Stimulated activated CD8-positive, alpha-beta memory T cell treated with anti-CD3 and anti-CD28 coated beads, Interleukin-15, amount 100 ng/mL, for 48 hours (primary cell): ENCODE measurements around the gene GALNT17.

Experiments used
- DNase-seq, 2 donors: peaks; one replicate each; pipeline ENCODE4 v3.0.0-alpha.2; 2020; ENCODE audit warnings: low read depth in 2 of 2

Gene GALNT17

DNA sequence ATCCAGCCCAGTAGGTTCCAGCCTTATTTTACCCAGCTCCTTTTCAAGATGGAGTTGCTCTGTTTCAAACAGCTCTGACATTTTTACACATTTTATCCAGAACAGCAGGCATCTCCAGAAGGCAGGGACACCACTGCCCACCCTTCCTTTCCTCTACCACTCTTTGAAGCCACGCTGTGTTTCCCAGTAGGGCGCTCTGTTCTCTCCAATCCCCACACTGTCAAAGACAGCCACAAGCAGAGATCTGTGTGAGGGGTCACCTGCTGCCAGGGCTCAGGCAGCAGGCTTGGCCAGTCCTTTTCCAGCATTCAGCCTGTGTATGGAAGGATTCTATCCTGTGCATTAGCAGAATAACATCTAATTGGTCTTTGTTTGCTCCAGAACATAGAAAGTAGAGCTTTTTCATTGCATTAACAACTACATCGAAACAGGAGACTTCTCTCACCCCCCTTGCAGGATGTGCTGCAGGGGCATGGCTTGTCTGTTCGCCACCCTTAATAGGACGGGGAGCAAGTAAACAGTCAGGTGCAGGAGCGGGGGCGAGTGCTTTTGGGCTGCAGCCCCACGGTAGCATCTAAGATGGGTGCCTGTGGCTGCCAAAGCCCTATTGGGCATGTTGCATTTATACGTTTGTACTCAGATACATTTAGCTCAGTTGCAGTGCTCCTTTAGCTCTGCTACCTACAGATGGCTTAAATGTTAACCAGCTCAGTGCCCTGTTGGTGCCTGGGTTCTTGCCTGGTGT lies 326.1 kb downstream of the GALNT17 start:
- DNase-seq: no peak

DNA sequence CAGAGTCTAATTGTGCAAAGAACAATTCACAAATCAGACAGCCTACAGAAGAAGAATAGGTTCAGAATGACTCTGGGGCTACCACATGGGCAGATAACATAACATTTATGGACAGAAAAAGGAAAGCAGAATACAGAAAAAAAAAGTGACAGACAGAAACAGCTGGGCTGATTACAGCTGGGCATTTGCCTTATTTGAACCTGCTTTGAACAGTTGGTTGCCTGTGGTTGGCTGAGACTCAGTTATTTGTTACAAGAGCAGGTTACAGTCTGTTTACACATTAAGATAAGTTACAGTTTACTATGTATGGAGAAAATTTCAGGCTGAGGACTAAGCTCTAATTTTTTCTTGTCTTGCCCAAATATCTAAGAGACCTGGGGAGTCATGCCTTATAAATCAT lies 327.2 kb downstream of the GALNT17 start:
- no peak for DNase-seq

DNA sequence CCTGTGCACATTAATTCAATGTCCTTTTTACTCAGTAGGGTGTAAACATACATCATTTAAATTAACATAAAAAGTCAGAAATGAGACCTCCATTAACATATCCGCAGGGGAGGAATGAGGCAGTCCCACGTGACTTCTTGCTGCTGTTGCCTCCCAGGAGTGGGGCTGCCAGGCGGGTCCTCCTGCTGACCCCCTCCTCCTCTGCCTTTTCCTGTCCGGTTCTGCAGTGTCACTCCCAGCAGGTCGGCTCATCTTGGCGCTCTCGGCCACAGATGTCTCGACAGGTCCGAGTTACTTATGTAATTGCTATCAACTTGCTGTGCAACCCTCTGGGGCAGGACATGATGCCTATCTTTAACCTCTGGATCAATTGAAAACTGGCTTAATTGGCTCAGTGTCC lies 329.6 kb downstream of the GALNT17 start:
- no peak for DNase-seq

DNA sequence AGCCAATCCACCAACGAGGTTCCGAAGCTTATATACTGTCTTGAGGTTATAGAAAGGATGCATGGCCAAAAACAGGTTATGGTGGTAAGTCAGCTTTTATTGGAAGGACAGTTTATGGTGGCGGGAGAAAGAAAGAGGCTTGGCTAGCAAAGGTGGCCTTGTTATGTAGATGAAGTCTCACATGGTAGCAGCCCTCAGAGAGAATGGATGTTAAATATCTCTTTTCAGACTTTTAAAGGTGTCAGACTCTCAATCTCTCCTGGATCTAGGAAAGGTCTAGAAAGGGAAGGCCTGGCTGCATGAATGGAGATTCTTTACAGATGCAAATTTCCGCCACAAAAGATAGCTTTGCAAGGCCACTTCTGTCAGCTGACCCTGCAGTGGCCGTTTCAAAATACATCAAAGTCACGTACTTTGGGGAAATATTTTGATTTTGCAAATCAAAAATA lies 333.8 kb downstream of the GALNT17 start:
- no peak for DNase-seq

DNA sequence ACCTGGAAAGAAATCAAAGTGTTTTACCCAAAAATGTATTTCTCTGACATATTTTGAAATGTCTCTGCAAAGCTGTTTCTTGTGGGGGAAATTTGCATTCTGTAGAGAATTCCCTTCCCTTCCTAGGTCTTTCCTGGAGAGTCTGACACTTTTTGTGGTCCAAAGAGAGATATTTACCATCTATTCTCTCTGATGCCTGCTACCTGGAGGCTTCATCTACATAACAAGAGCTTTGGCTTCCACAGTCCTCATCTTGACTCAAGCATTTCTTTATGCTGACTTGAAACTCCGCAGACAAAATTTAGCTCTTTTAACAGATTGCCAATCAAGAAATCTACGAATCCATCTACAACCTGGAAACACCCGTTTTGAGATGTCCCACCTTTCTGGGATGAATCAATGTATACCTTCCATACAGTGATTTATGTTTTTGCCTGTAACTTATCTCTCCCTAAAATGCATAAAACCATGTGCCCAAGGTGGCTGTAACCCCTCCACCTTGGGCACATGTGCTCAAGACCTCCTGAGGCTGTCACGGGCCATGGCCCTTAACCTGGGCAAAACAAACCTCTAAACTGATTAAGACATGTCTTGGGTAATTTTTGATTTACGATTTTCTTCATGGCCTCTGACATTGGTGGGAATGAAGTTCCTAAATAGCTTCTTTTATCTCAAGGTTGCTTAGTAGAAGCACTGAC lies 334.7 kb downstream of the GALNT17 start:
- no peak for DNase-seq

DNA sequence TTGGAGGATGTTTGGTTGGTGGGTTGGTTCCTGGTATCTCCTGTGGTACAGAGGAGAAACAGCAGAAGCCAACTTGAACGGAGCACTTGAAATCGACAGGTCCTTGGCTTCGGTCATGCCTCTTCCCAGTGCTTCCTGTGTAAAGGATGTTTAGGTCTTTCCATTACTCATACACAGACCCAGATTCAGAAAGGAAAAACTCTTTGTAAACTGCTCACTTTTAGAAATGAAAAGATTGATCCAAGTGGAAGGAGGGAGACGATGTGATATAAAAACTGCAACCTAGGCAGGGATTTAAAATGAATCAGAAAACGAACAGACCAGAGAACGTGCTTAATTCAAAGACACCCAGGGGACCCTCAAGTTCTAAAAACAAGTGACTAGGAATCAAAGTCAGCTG lies 338.4 kb downstream of the GALNT17 start:
- DNase-seq: no peak

DNA sequence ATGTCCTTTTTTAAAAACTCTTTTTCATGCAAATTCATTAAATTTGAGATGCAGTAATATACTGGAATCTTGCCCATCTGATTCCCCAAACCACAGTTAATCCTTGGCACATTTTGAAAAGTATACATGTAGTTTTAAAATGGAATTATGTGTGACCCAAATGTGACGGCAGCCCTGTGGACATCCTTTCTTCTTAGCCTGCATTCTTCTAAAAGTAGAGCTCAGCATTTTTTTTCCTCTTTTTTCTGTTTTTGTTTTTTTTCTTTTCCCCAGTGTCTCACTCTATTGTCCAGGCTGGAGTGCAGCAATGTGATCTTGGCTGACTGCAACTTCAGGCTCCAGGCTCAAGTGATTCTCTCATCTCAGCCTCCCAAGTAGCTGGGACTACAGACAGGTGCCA lies 338.9 kb downstream of the GALNT17 start:
- no peak for DNase-seq

DNA sequence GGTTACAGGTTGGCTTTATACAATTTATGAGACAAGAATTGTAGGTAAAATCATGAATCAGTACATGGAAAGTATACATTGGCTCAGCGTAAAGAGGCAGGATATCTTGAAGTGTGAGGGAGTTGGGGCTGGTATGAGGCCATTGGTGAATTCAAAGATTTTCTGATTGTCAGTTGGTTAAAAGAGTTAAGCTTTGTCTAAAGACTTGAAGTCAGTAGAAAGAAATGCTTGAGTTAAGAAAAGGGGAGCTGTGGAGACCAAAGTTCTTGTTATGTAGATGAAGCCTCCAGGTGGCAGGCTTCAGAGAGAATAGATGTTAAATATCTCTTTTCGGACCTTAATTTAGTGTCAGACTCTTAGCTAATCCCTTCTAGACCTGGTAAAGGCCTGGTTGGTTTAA lies 341.0 kb downstream of the GALNT17 start:
- no peak for DNase-seq

DNA sequence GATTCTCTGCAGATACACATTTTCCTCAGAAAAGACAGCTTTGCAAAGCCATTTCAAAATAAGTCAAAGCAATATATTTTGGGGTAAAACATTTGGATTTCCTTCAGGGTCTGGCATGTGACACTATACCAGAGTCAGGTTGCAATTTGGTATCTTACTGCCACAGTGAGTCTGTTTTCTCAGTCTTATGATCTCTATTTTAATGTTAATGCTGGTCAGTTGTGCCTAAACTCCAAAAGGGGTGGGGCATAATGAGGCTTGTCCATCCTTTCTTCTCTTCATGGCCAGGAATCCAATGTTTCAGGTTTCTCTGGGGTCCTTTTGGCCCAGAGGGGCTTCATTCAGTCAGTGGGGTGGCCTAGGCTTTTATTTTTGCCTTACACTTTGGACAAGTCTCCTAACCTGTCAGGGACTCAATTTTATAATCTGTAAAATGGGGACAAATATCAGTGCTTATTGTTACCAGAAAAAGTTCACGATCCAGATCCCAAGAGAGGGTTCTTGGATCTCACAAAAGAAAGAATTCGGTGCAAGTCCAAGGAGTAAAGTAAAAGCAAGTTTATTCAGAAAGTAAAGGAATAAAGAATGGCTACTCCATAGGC lies 341.5 kb downstream of the GALNT17 start:
- no peak for DNase-seq

DNA sequence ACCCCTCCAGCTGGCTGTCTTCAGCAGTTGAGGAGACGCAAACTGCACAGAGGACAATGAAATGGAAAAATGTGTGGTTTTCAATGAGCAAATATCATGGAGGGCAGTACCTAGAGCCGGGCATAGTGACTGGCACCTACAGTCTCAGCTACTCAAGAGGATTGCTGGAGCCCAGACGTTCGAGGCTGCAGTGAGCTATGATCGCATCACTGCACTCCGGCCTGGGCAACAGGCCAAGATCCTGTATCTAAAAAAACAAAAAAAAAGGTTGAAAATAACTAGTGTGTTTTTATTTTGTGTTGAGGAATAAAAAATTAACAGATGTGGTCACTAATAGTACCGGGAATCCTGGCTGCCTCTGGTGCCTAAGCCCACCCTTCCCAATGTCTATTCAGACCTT lies 345.5 kb downstream of the GALNT17 start:
- no peak for DNase-seq

DNA sequence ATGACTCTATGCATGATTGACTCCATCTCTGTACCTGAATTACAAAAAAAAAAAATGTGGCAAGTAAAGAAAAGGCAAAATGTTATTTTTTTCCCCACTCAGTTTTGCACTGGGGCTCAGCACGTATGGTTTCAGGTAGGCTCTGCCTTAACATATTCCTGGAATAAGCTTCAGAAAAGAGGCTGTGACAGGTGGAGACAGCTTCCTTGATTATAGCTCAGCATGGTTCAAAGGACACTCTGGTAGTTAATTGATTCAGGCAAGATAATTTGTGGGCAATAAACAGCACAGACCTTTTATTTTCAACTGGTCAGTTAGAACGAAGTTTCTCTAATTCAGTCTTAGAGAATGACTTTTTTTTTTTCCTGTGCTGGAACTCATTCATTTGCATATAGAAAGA lies 347.3 kb downstream of the GALNT17 start:
- DNase-seq: no peak

DNA sequence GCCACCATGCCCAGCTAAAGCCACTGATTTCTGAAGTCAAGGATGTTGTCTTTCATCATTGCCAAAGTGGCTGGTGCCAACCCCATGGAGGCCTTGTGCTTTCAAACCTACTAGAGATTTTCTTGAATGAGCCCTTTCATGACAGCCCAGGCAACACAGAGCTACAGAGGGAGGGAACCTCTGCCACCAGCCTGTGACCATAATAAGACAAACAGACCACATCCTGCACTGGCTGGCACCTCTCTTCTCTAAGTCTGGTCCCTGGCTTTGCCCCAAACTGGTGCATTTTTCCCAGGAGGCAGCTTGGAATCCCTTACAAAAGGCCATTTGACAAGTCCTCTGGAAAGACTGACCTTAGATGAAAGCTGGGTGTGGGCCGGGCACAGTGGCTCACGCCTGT lies 348.8 kb downstream of the GALNT17 start:
- no peak for DNase-seq

DNA sequence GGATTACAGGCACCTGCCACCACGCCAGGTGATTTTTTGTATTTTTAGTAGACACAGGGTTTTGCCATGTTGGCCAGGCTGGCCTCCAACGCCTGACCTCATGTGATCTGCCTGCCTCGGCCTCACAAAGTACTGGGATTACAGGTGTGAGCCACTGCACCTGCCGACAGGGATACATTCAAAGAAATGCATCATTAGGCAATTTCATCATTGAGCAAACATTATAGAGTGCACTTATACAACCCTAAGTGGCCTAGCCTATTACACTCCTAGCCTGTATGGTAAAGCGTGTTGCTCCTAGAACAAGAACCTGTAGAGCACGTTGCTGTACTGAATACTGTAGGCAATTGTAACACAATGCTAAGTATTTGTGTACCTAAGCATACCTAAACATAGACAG lies 350.3 kb downstream of the GALNT17 start:
- DNase-seq: no peak

DNA sequence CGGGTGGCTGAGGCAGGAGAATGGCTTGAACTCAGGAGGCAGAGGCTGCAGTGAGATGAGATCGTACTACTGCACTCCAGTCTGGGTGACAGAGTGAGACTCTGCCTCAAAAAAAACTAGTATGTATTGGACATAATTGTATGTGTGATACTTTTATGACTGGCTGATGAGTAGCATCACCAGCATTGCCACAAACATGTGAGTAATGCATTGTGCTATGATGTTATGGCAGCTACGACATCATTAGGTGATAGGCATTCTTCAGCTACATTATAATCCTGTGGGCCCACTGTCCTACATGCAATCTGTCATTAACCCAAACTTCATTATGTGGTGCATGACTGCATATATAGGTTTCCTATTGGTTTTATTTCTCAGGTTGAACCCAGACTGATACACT lies 352.4 kb downstream of the GALNT17 start:
- no peak for DNase-seq

DNA sequence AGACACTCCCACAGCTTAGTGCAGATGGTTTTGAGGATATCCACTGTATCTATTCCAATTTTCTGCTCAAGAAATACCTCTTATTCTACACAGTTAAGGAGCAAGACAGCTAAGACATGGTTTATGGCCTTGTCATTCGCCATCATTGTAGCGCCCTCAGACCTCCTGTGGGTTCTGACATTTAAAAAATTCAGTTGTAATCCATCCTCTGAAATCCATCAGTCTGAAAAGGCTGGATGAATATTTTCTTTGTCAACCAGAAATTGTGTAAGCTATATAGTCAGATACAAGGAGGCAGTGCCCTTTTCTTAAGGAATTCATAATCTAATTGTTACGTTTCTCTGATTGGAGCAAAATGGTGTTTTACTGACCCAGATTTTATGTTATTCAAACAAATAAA lies 353.6 kb downstream of the GALNT17 start:
- DNase-seq: no peak

DNA sequence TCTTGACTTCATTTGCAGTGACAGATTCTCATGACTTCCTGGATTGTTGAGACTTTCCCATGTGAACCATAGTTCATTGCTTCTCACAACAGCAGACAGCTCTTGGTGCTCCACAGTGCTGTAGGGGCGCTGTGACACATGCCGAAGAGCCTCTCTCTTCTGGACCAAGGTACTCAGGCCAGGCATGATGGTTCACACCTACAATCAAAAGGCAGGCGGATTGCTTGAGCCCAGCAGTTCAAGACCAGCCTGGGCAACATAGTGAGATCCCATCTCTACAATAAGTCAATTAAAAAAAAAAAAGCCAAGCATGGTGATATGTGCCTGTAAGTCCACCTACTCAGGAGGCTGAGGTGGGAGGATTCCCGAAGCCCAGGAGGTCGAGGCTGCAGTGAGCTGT lies 354.5 kb downstream of the GALNT17 start:
- no peak for DNase-seq

DNA sequence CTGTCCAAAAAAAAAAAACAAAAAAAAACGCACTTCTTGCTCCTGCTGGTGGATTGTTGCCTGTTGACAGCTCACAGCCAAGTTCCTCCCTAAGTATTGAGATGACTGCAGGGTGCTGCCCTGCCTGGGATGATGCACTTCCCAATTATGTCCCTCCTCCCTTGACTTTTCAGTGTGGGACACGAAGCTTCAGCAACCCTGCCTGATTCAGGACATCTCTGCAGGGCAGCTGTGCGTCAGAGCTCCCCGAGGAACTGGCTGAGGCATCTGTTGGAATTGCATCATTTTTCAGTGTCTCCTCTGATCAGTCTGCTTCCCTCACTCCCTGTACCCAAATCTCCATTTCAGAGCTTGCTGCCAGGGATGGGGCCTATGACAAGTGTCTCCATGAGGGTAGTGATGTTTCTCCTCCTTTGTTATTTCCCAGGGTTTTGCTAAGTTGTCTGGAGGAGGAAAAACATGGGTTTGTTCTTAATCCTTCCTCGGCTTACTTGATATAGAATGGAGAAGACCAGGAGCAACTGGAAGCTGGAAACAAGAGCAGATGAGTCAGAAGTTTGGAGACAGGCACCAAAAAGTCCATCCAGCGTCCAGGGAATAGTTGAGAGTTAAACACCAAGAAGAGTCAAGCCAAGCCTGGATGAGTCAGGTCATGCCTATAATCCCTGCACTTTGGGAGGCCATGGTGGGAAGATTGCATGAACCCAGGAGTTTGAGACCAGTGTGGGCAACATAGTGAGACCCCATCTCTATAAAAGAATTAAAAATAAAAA lies 355.1 kb downstream of the GALNT17 start:
- no peak for DNase-seq

DNA sequence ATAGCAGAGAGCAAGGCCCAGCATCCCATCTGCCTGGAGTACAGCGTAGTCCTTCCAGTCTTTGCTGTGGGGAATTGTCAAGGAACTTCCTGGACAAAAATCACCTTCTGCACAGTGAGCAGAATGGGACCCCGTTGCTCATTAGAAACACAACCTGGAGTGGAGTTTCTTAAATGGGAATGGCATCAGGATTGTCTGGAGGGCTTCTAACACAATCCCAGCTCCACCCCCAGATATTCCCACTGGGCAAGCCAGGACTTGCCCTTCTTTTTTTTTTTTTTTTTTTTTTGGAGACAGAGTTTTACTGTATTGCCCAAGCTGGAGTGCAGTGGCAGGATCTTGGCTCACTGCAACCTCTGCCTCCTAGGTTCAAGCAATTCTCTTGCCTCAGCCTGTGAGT lies 356.4 kb downstream of the GALNT17 start:
- DNase-seq: no peak

DNA sequence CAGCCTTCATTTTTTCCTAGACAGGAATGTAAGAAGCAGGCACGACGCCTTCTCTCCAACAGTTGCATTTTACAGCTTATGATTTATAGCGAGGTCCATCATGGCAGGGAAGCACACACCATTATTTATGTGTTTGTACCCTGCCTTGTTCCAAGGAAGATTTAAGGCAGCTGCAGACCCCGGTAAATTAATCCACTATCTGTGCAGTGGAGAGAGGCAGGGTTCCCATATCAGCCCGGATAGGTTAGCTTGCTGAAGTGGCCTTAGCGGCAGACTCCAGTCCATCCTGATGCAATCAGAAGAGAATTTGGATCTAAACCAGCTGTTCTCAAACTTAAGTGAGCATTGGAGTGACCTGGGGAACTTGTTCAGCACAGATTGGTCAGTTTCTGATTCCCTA lies 359.4 kb downstream of the GALNT17 start:
- DNase-seq: no peak

DNA sequence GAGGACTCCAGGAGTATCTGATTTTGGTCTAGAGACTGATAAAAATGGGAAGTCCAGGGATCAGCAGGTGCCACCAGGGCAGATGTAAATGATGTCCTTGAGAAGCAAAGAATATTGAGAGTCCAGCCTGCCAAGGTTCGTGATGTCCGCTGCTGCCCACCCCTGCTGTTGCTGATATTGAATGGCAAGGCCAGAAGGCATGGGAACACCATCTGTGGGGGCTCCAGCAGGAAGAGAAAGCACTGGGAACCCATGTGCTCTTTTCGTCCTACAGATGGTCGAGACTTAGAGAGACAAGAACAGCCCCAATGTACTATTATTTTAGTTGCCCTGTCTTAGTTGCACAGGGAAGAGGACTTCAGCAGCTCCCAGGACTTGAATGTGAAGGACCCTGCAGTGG lies 363.9 kb downstream of the GALNT17 start:
- DNase-seq: no peak

DNA sequence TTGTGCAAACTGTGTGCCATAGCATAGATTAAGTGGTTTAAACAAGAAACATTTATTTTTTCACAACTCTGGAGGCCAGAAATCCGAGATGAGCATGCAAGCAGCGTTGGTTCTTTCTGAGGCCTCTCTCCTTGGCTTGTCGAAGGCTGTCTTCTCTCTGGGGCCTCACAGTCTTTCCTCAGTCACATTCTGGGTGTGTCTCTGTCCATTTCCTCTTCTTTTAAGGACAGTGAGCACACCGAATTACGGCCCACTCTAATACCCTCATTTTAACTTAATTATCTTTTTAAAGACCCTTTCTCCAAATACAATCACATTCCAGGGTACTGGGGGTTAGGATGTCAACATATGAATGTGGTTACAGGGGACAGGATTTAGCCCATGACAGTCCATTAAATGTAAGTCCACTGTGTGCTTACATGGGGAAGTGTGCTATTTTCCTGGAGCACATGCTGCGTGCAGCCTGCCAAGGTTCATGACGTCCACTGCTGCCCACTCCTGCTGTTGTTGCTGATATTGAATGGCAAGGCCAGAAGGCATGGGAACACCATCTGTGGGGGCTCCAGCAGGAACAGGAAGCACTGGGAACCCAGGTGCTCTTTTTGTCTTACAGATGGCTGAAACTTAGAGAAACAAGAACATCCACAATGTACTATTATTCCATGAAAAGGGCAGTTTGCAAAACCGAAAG lies 365.5 kb downstream of the GALNT17 start:
- DNase-seq: no peak

DNA sequence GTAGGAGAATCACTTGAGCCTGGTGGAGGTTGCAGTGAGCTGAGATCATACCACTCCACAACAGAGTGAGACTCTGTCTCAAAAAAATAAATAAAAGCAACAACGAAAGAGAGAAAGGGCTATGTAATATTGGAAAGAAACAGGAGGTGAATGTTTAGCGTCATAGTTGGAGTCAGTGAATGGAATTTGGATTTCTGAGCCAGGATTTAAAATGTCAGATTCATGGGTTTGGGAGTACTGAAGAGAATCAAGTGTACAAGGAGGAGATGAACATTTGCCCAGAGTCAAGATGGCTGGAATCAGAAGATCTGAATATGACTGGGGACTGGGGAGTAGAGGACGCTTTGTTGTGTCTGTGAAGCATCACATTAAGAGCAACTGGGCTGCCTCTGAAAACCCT lies 366.4 kb downstream of the GALNT17 start:
- no peak for DNase-seq
